NCI-H2107 (cell line): ENCODE results near the gene MAMLD1.

ENCODE experiments used
- DNase-seq: peaks from one replicate; lab custom pipeline; 2025; lab: John Stamatoyannopoulos, UW

MAMLD1 gene

DNA sequence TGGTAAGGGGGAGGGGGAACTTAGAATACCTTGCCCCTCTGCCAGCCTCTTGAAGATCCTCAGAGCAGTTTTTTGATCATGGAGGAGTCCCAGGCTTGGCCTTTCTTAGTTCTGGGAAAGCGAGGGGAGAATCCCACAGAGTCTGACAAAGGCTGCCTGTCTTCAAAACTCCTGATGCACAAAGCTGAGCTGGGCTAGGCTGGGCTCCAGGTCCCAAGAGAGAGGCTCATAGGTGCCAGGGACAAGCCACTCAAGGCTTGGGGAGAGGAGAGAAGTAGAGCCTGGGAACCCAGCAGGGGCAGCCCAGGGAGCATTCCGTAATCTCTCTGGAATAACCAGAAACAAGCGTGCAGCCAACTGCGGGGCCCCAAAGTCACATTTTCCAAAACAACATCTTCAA is 168.3 kb downstream of the MAMLD1 start:
- no peak for DNase-seq

DNA sequence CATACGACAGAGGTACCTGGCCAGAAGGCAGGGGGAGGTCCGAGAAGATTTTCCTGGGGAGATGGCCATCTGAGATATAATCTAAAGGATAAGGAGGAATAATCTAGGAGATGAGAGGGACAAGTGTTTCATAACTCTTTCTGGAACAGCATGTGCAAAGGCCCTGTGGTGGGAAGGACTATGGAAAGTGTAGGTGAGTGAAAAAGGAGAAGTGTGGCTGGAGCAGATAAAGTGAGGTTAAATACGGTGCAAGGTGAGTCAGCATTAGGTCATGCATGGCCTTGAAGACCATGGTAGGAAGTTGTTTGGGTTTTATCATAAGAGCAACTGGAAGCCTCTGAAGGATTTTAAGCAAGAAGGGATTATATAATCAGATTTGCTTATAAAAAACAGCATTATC is 170.7 kb downstream of the MAMLD1 start:
- DNase-seq, result no peak

DNA sequence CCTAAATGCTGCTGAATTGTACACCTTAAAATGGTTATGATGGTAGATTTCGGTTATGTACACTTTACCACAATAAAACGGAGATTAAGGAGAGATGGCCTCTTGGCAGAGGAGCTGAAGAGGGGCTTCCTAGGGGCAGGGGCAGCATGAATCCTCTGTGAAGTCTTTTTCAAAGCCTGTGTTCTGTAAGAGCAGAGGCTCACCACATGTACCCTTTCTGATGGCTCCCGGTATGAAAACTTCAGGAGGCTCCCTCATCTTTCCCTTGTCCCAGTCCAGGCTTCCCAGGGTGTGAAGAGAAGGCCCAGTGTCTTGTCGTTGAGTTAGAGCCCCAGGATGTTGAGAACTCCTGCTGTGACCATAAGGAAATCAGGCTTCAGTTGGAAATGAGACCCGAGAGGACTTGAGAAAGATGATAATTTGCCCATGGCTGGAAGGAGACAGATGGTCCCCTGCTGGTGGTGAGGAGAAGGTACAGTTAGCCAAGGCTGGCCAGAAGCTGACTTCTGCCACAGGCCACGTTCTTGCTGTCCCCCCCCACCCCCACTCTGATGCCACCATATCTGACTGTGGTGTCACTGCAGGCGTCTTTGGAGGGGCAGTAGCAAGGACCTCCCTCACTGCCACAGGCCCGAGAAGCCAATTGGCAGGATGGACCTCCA is 173.5 kb downstream of the MAMLD1 start:
- DNase-seq, result no peak

DNA sequence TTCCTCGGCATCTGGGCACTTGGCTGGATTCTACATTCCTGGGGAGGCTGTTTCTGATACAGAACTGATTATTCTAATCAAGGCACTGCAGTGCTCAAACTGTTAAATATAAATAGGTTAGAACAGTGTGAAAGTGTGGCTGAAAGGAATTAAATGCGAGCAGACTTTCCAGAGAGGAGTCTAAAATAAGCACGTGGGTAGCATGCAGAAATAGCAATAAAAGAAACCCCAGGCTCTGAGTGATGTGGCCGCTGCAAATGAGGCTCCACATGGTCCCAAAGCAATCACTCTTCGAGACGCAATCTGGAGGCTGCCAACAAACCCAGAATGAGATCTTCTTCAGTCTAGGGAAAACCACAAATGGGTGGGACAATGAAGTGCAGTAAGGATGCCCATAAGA is 174.7 kb downstream of the MAMLD1 start:
- no peak for DNase-seq

DNA sequence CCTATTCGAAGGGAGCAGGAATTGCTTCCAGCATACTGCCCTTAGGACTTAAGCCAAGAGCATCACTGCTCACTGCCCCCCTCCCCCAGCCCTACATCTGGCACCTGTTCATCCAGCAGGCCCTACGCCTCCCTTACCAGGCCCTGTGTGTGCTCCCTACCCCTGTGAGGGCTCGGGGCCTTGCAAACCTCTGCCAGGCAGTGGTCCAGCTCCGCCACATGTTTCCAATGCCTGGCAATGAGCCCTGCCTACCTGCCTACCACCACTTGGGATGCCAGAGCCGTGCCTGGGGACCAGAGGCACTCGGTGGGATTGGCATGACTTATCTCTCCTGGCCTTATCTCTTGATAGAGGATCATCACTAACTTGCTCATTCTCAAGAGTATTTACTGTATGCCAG is 177.8 kb downstream of the MAMLD1 start:
- DNase-seq, result no peak

DNA sequence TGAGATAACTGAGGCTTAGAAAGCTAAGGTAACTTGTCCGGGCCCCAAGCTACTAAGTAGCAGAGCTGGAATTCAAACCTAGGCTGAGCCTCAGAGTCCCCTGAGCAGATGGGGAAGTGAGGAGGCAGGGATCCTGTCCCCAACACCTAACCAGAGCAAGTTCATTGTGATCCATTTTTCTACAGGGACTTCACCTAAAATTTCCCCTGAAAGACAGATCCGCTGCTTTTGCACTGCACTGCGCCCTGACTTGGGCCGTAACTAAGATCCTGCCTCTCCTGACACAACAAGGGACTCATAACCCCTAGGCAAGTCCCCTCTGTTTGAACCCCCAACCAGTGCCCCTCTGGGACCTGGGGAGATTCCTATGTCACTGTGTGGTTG is 179.7 kb downstream of the MAMLD1 start:
- DNase-seq, result no peak

DNA sequence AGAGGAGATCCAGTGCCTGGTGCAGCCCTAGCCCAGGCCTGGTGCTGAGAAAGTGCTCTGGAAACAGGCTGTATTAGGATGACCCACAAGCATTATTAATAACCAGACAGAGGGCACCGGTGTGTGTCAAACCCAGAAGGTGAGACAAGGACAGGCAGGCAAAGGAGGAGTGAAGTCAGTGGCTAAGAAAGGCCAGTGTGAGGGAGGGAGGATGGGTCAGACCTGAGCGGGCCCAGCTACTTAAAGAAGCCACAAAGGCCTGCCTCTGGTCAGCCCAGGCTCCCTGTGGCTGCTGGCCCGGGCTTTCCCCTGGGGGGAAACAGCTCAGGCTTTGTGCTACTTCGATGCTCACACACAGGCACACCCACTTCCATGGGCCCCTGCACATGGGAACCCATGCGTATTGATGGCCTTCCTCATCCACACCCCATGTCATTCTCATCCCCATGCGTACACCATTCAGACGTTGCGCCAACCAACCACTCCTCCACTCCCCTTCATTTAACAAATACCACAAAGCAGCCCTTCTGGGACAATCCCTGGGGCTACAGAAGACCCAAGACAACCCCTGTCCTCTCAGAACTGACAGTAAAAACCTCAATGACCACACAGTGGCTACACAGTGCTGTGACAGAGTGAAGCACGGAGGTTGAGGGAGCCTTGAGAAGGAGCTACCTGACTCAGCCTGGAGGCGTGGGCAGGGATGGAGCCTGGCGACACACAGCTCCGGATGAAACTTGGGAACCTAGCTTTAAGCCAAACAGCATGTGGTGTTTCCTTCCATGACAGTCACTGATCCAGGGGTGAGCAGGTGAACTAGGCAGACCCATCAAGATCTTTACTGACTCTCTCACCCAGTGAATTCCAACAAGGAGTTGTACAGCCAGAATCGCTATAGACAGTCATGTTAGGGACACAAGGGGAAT is 180.4 kb downstream of the MAMLD1 start:
- no peak for DNase-seq

DNA sequence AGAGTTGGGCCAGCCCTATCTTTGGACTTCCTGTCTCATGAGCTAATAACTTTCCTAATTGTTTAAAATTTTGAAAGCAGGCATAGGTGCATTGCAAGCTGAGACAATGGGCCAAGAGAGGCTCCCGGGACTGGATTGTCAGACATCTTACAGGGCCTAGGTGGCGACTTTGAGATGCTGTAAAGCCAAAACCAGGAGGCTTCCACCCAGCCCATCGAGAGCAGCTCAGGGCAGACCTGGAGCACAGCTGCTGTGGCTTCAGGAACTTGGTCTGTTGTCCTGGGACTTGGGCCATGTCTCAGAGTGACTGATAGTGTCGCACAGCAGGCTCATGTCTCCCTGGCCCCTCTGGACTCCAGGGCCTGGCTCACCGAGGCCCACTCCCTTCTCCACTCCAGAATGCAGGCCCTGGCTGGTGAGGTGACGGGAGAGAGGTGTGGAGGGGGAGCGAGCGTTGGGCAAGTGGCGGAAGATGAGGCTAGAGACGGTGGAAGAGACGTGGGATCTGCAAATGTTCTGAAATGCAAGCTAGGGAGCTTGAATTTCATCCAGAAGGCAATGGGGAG is 181.2 kb downstream of the MAMLD1 start:
- DNase-seq, result no peak

DNA sequence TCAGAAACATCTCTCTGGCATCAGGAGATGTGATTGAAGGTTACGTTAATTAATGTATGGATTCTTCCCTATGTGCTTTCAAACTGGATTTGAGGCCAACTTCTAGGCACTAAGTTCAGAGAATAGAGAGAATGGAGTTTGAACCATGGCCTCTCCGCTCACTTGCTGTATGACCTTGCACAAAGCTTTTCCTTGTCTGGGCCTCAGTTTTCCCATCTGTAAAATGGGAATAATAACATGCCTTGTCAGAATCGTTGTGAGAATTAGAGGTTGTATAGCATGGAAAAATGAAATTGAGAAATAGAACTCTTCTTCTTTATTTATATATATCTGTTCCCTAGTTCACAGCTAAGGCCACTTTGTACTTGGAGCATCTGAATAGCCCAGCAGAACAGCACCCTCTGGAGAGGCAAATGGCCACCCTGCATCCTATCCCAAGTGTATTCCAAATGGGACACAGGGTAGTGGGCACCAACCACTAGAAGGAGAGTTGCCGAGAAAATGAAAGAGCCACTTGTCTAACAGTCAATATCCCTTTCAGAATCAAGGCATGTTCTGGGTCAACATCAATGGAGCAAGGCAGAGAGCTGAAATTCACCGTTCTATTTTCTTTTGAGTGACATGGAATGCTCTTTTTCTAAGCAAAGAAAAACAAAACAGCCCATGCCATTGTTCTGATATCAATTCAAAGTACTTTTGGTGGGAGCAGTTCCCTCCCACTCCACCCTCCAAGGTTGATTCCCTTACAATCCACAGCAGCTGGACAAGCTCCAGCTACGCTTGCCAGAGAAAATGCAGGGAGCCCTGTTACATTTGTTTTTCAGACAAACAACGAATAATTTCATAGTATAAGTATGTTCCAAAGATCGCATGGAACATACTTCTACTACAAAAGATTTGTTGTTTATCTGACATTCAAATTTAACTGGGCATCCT is 182.0 kb downstream of the MAMLD1 start:
- no peak for DNase-seq

DNA sequence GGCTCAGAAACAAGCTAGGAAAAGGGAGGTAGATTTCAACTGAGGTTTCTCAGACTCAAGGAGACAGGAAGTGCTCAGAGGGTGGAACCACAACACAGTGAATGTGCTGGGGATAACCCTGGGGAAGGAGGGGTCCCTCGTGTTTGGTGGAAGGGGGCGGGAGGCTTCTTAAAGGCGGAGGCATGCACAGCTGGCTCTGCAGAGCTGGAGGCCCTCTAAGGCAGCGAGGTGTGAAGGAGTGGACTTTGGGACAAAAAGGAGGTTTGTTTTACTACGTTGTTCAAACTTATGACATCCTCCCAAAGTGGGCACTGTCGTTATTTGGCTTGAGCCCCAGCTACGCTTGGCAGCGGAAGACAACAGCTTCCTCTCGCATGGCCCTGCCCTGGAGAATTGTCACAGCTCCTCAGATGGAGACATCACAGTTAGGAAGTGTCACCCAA is 183.6 kb downstream of the MAMLD1 start:
- DNase-seq, result no peak

DNA sequence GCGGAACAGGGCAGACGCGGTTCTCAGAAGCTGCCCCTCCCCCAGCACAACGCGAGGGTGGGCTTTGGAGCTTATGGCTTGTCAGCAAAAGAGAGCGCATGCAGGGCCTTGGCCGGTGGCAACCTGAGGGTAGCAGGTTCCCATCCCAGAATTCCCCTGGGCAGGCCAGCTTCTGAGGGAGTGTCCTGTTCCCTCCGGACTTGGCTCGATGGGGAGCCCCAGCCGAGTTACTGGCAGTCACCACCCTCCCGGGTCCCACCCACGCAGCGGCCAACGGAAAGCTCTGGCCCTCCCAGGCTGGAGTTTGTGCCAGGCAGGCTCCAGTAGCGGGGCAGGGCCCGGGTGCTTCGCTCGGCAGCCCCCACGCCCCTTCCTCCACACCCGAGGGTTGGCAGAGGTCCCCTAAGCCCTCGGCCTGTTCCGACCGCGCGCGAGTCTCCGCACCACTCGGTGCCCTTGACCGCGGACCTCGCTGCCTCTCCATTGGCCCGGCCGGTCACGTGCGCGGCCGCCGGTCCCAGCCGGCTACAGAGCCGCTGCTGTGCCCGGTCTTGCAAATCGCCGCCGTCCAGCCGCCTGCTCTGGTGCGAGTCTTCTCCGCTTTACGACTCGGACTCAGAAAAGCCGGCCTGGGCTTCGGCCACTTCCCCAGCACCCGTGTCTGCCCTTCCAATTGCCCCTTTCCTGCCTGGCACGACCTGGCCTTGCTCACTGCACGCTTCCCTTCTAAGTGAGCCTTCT is 184.4 kb downstream of the MAMLD1 start:
- DNase-seq, result no peak

DNA sequence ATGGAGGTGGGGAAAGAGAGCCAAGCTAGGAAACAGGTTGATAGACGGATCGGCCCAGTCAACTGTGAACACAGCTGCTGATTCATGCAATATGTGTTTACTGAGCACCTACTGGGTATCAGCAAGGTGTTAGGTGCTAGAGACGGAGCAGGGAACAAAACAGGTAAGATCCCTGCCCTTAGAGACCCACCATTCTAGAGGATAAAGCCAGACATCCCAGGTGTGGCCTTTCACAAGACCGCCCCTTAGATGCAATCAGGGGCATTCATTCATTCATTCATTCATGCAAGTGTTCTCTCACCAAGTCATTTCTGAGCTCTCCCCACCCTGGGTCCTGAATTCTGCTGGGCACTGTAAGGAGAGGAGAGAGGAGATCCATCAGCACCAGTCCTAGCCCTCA is 185.1 kb downstream of the MAMLD1 start:
- no peak for DNase-seq

DNA sequence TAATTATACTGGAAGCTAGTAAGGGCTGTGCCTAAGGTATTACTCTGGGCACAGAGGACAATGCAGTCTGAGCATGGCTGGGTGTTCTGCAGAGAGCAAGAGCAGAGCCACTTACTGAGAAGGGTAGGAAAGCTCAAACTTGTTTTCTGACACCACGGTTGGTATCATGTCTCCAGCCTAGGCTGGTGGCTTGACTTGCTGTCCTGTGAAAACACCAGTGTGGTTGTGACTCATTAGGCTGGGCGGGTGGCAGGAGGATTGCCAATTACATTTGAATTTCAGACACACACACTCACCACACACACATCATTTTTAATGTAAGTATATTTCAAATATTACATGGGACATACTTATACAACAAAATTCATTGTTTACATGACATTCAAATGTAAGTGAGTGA is 185.6 kb downstream of the MAMLD1 start:
- no peak for DNase-seq

DNA sequence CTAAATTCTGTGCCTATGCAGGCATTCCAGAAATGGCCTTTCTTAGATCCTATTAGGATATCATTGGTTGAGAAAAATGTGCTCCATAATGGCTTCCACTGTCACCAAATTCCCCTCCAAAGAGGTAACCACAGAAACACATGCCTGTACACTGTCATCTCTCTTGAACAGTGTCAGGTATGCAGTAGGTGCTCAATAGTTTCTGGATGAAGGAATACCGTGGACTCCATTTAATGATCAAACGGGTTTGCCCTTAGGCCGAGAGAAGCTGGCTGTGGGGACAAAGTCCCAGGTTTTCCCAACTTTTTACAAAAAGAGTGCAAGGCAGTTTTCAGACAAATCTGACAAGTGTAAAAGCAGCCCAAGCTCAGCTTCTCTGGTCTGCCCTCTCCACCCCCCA is 188.8 kb downstream of the MAMLD1 start:
- no peak for DNase-seq

DNA sequence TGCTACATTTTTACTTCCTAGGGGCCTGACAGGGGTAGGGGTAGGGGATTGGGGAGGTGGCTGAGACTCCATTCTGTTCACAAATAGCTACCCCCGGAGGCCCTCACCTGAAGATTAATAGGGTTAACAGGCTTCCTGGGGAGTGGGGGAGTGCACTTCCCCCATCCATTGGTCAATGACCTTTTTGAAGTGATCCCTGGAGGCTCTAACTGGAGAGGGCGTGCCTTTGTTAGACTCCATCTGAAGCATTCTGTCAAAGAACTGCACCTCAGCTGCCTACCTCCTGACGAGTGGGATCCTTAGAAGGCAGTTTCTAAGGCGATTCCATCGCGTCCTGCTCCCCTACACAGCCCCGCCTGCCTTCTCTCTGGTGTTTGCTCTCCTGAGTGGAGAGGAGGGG is 195.3 kb downstream of the MAMLD1 start:
- DNase-seq, result no peak
